Epidermal melanocyte (primary cell): ENCODE measurements around the gene GOLGA6B.
"Not testable (repeated sequence)": the region's sequence is repeated elsewhere in the genome, so short reads cannot be mapped to it uniquely, and the experiment has no call there.

ENCODE experiments used
- DNase-seq: peaks from one replicate; pipeline ENCODE4 v3.0.0; 2011; ENCODE audit warnings: low spot score; ENCODE audit not compliant: insufficient read length

GOLGA6B gene, protein sequence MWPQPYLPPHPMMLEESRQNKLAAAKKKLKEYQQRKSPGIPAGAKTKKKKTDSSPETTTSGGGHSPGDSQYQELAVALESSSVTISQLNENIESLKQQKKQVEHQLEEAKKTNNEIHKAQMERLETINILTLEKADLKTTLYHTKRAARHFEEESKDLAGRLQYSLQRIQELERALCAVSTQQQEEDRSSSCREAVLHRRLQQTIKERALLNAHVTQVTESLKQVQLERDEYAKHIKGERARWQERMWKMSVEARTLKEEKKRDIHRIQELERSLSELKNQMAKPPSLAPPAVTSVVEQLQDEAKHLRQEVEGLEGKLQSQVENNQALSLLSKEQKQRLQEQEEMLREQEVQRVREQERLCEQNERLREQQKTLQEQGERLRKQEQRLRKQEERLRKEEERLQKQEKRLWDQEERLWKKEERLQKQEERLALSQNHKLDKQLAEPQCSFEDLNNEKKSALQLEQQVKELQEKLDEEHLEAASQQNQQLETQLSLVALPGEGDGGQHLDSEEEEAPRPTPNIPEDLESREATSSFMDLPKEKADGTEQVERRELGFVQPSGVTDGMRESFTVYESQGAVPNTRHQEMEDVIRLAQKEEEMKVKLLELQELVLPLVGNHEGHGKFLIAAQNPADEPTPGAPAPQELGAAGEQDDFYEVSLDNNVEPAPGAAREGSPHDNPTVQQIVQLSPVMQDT

DNA sequence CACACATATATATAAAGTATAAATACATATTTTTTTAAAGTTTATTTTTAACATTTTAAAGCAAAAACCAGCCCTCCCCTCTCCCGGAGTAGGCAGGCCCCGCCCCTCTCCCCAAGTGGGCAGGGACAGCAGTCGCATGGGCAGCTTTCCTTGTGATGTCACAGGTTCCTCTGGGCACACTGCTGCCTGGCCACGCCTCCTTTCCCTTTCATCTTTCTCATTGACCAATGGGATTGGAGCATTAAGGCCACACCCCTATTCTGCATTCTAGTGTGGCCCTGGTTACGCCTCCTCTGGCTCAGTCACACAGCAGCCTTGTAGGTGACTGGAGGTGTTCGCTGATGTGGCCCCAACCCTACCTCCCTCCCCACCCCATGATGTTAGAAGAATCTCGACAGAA lies at the start of gene GOLGA6B:
TSS of gene GOLGA6B (plus strand) at position 301 of the 400 bp plus-strand sequence. CDS start at position 342, 41 bp downstream.
- DNase-seq, result not testable (repeated sequence)

DNA sequence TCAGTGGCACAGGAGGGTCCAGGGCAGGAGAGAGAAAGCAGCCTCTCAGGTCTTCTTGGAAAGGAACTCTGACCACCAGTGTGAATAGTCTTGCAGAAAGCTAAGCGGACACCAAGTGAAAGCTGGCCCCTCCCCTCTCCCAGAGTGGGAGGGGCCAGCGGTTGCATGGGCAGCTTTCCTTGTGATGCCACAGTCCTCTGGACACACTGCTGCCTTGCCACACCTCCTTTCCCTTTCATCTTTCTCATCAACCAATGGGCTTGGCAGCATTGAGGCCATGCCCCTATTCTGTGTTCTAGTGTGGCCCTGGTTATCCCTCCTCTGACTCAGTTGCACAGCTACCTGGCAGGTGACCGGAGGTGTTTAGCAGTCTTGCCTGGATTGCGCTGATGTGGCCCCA lies 49.7 kb upstream of the GOLGA6B start:
- no peak for DNase-seq

DNA sequence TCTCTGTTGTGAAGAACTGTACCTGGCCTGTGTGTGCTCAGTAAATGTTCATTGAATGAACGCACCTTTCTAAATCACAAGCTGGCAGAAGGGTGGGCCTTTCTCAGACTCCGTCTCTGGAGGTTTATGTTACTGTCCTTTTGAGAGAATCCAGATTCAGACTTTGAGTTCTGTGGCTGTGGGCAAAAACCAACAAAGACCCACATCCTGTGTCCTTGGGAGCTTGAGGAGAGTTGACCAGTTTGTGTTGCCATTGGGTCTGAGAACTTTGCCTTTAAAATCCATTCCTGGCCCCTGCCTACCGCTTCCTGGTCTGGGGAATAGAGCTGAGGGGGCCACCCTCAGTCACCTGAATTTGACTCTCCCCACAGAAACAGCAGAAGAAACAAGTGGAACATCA lies 46.4 kb upstream of the GOLGA6B start:
- not testable (repeated sequence) for DNase-seq

DNA sequence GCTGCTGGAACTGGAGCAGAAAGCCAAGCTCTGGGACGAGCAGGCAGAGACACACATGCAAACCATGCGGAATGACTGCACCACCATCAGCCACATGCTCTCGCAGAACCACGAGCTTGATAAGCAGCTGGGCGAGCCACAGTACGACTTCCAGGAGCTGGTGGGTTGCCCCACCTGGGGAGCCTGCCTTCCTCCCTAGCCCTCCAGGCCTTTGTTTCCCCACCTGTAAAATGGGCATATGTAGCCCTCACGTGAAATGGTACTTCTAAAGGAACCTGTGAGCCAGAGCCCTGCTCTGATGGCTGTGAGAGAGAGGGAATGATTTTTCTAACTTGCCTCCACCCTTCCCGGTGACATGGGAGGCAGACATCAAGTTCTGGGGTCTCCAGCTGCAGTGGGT lies 44.6 kb upstream of the GOLGA6B start:
- DNase-seq, result no peak

DNA sequence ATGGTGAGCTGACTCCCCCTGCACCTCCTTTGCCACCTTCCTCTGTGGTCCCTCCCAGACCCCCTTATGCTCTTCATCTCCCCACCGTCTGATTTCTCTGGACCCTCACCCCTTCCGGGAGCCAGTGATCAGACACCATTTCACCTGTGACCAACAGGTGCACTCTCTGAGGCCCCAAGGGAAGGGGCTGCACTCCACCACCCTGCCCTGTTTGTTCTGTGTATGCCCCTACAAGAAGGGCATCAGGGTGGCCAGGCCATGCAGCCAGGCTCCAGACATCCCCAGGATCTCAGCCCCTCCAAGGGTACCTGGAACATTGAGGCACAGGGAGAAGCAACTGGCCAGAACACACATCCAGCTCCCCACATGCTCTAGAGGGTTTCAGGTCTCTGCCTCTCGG lies 42.2 kb upstream of the GOLGA6B start:
- not testable (repeated sequence) for DNase-seq

DNA sequence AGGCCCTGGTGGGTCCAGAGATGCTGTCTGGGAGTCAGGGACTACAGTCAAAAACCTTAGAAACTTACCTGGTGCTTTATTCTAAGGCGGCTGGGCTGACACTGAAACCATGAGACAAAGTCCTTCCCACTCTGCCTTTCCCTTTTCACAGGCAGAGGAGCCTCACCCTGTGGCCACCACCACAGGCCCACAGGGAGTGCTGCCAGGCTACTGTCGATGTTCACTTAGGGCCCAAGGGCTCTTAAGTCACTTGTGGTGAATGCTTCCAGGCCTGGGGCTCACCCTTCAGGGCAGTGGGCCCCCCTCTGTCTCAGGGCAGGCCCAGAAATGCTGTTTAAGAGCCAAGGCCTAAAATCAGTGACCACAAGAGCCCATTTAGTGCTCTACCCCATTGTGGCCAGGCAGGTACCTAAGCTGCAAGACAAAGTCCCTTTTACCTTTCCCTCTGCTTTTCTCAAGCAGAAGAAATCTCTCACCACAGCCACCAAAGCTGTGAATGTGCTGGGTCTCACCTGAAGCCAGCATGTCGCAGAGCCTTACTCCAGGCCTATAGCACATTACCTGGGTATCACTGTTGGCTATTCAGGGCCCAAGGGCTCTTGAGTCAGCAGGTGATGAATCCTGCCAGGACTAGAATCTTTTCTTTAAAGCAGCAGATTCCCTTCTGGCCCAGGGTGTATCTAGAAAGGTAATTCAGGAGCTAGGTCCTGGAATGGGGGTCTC lies 39.5 kb upstream of the GOLGA6B start:
- no peak for DNase-seq

DNA sequence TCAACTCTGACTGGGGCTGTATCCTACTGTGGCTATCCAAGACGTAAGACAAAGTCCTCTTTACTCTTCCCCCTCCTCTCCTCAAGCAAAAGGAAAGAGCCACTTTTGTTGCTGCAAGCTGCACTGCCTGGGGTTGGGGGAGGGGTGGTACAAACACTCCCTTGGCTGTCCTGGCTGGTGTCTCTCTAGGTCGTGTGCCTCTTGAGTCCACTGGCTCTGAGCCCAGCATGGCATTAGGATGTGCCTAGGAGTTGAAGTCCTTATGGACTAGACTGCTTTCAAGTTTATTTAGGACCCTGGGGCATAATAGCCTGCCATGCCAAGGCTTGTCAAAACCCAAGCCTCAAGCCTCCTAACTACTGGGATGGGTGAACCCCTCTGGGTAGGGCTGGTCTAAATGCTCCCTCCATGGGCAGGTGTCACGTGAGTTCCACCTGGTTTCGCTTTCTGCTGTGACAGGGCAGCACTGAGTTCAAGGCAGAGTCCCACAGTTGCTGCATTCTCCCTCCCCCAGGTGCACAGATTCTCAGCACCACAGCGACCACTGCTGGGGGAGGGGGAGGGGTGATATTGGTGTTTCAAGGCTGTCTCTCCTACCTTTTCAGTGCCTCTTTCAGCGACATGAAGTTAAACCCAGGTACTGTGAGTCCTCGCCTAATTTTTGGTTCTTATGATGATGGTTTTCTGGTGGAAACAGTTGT lies 38.8 kb upstream of the GOLGA6B start:
- not testable (repeated sequence) for DNase-seq

DNA sequence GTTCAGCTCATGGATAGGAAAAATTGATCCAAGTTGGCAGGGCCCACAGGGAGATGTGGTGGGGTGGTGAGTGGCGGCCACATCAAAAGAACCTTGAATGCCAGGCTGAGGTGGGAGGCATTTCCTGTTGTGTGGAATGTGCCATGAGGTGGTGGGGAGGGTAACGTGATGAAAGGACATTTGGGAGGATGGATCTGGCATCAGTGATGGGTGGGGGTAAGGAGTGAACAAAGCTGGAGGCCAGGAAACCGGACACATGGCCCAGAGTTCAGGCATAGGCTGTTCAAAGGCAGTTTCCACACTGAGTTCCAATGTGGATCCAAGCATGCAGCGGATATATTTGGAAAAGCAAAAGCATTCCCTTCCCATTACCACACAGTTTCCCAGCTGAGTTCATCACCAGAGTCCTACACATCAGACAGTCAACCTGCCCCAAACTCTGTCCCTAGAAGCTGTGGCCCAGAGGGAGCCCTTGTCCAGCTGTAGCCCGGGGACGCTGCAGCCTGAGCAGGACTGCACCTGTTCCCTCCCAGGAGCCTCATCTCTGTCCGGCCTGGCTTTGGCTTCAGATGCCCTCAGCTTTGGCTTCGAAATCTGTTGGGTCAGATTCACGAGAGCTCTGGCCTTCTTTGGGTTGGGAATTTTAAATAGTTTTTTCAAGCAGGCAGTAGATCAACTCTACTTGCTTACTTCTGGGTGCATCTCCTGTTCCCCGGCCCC lies 37.8 kb upstream of the GOLGA6B start:
- DNase-seq, result no peak

DNA sequence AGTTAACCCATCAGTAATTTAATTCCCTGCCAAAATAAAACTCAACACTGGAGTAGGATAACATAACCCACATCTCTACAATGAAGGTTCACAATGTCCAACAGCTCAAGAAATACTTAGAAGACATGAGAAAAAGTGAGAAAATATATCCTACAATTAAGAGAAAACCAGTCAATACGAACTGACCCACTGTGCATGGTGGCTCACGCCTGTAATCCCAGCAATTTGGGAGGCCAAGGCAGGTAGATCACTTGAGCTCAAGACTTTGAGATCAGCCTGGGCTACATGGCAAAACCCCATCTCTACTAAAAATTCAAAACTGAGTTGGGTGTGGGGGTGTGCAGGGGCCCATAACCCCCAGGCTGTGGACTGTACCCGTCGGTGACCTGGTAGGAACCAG lies 30.6 kb upstream of the GOLGA6B start:
- not testable (repeated sequence) for DNase-seq

DNA sequence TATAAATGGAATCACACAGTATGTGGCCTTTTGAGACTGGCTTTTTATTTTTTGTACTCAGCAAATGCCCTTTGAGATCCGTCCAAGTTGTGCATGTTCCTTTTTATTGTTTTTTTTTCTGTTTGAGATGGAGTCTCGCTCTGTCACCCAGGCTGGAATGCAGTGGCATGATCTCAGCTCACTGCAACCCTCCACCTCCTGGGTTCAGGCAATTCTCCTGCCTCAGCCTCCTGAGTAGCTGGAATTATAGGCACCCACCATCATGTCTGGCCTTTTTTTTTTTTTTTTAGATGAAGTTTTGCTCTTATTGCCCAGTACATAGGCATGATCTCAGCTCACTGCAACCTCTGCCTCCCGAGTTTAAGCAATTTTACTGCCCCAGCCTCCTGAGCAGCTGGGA lies 28.3 kb upstream of the GOLGA6B start:
- not testable (repeated sequence) for DNase-seq

DNA sequence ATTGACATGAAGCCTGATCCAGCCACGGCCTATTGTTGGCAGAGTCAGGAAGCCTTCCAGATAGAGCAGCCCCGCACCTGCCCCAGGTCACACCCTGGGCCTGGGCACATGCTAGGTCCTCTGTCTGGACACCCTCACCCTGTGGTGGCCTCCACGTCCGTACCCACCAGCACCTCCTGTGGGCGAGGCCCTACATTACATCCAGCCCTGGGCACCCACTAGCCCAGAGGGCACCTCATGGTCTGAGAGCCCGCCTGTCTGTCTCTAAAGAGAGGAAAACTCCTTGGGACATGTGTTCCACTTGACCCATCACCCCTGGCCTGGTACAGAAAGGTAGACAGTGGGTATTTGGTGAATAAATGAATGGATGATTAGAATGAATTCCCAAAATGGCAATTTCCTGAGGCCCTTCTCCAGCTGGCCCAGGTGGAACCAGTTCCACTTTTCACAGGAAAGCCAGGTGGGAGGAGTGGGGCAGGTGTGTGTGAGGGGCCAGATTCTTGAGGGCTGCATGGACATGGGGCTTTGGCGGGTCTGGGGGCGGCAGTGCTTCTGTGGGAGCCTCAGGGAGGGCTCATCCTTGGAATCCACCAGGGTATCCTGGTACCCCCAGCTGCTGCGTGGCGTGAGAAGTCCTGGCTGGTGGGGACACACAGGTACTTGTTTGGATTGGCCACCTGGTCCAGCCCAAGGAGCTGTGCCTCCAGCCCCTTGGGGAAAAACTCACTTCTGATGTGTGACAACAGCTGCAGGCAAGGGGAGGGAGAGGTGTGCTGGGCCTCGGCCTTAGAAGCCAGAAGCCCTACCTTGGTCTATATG lies 26.0 kb upstream of the GOLGA6B start:
- DNase-seq, result not testable (repeated sequence)

DNA sequence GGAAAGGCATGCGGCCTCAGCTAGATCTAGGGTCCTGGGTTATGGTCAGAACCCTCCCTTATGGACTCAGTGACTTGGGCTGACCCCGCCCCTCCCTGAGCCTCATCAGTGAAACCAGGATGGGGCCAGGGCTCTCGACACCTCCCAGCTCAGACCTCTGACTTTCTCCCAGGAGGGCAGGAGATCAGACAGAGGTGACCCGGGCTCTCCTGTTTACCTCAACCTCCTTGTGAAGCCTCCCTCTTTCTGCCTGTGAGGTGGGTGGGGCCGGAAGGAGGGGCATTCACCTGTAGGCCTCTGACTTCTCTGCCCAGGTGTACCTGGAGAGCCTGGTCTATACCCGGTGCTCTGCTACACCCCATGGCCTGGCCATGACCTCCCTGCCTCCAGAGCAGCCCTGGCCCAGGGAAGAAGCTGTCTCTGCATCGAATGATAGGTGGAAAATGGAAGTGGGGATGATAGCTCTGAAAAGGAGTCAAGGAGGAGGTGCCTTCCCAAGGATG lies 25.4 kb upstream of the GOLGA6B start:
- not testable (repeated sequence) for DNase-seq

DNA sequence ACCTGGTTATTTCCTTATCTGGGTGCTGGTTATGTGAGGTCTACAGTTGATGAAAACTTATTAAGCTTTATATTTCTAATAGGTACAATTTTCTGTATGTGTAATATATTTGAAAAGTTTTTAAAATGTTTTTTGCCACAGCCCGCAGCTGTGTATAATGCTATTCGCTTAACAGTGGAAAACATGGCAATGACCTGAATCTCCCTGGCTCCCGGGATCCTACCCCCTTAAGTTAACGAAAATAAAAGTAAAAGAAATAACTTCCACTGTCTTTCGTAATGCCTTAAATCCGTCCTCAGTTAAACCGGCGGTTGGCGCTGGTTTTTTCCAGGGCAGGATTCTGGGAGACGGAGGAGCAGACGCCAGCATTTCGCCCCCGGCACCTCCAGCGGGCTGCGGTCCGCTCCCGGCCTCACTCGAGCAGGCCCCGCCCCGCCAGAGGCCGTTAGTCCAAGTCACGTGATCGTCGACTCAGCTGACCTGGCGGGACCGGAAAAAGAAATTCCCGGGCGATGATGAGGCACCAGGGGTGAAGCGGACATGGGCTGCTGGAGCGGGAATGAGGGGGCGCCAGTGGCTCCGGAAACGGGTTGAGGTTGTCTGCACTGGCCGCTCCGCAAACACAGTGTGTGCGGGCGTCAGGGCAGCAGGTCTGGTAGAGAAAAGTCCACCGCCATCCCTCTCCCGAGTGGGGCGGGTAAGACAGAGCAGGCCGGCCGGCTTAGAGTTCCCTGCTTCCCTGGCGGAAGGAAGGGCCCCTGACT lies 17.8 kb upstream of the GOLGA6B start:
- DNase-seq, result not testable (repeated sequence)

DNA sequence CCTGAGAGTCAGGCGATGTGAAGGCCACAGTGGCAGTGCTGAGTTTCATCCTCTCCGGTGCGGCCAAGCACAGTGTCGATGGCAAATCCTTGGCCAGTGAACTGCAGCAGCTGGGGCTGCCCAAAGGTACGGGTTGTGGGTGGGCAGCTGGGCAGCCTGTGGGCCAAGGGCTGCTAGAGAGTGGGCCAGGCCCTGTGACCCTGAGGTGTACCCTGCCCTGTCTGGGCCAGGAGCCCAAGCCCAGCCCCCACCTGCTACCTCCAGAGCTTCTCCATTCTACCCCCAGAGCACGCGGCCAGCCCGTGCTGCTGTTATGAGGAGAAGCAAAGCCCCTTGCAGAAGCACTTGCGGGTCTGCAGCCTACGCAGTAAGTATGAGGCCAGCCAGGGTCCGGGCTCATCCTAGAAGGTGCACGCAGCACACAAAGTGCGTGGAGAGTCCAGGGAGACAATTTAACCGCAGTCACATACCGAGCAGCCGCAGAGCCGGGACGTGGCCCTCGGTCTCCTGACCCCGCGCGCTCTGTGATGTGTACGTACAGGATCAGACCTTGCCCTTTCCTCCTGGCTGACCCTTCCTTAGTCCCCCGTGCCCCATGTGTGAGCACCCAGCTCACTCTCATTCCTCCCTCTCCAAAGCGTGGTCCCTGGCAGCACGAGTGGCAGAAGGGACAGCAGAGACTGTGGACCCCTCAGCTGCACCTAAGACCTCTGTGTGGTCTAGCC lies 14.6 kb upstream of the GOLGA6B start:
- DNase-seq, result not testable (repeated sequence)

DNA sequence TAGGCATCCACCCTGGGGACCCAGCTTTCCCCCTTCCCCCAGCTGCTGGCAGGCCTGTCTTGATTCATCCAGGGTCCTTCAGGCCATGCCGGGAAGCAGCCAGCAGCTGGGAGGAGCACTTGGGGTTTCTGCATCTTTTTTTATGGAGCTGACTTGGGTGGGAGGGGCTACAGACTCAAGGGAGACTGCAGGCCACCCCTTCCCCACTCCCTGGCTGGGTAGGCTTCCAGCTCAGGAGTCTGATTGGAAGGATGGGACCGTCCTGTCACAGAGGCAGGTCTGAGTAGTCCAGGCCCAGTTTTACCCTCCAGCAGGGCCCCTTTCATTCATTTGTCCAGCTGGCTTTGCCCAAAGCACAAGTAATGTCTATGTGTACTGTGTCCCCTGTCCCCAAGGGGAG lies 12.2 kb upstream of the GOLGA6B start:
- not testable (repeated sequence) for DNase-seq

DNA sequence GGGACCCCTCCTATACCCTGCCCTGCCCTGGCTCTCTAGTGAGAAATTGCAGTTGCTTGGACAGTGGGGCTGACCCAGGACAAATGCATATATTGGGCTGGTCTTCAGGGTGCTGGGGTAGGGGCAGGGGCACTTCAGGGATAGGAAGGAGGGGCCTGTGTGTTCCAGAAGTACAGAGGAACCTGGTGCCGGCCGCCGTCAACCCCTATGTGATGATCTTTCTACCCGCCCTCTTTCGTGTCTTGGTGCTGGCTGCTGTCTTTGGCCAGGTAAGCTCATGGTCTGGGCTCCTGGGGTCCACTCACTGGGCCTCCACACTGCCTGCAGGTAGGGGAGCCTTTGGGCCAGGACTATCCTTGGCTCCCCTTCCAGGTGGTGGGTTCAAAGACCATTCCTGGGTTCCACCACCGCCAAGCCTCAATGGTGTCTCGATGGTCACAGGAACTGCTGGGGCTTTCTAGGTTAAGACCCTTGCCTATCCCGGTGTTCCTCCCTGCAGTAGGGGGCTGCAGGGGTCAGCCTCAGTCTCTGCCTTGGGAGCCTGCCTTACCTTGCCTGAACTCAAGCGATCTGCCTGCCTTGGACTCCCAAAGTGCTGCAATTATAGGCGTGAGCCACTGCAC lies 5.8 kb upstream of the GOLGA6B start:
- DNase-seq, result not testable (repeated sequence)

DNA sequence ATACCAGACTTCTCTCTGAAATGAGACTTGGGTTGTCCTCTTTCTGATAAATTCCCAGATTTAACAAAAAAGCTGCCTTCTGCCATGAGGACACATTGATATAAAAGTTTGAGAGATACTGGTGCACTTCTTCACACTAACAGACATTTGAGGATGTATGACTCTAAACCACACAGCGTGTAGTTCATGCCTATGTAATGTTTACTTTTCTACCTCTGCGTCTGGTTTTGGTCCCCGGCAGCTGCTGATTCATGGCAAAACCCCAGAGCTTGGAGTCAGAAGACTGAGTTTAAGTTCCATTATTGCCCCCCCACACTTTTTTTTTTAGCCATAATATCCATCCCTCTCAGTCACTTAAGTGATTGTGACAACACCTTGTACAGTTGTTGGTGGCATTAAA lies 1.5 kb downstream of the GOLGA6B start:
- DNase-seq, result not testable (repeated sequence)

DNA sequence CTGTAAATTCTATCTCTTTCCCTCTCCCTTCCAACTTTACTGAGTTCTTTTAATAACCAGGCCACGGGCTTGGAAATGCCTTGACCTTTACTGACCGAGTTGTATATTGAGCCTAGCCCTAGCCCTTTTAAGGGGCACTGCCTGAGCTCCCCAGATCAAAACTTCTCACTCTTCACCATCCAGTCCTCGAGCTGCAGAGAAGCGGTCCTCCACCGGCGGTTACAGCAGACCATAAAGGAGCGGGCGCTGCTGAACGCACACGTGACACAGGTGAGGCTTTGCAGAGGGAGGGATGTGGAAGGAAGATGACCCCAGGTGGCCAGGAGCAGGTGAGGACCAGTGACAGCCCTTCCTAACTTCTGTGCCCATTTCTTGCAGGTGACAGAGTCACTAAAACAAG lies 6.6 kb downstream of the GOLGA6B start:
- not testable (repeated sequence) for DNase-seq
